Esophagus muscularis mucosa (tissue), 4 donors: ENCODE results near the gene HSPA8. TPM values are rescaled to one million over a fixed set of nuclear protein-coding genes. Genes with fewer than 3 reads are reported as not detected.

Experiments used
- DNase-seq: peaks from one replicate; pipeline ENCODE4 v3.0.0-alpha.2; 2017; ENCODE audit errors: extremely low spot score
- H3K27ac ChIP-seq, 4 donors: fragments of 200-600 bp; sonication (generic); replicated peaks in 1 of 4; 1 replicate in 3 of 4; 2 replicates in 1 of 4; pipeline ENCODE4 v1.5.1; 2016 to 2019; ENCODE audit warnings: mild to moderate bottlenecking in 1 of 4
- H3K27me3 ChIP-seq, 4 donors: fragments of 200-600 bp; sonication (generic); one replicate each; pipeline versions ENCODE4 v1.5.1 to v1.6.0; 2016 to 2019
- H3K36me3 ChIP-seq, 4 donors: fragments of 200-600 bp; sonication (generic); one replicate each; pipeline ENCODE4 v1.5.1; 2016 to 2019
- H3K4me1 ChIP-seq, 4 donors: fragments of 200-600 bp; sonication (generic); one replicate each; pipeline ENCODE4 v1.5.1; 2016 to 2019
- H3K4me3 ChIP-seq, 4 donors: fragments of 200-600 bp; sonication (generic); 1 replicate in 2 of 4; 2 replicates in 2 of 4; pipeline ENCODE4 v1.5.1; 2016 to 2019; ENCODE audit warnings: mild to moderate bottlenecking in 4 of 4, moderate library complexity in 1 of 4
- H3K9me3 ChIP-seq, 4 donors: fragments of 200-600 bp; sonication (generic); 1 replicate in 3 of 4; 2 replicates in 1 of 4; pipeline ENCODE4 v1.5.1; 2016 to 2019
- CTCF ChIP-seq, 3 experiments: fragments of 200-600 bp in 2 of 3; fragments of 450-650 bp in 1 of 3; sonication (generic) in 2 of 3; IDR thresholded peaks; one replicate each; pipeline ENCODE4 v1.5.1; 2017 to 2019; ENCODE audit warnings: antibody characterized with exemption in 3 of 3, mild to moderate bottlenecking in 2 of 3, moderate library complexity in 1 of 3
- EP300 ChIP-seq: sonication (generic); formaldehyde crosslinking; IDR thresholded peaks from one replicate; pipeline ENCODE4 v1.6.1; 2017; ENCODE audit warnings: antibody characterized with exemption
- POLR2A ChIP-seq: fragments of 450-650 bp; IDR thresholded peaks from one replicate; pipeline ENCODE4 v1.6.1; 2017; ENCODE audit warnings: antibody characterized with exemption, moderate library complexity, mild to moderate bottlenecking, low read depth
- POLR2AphosphoS5 ChIP-seq, 2 donors: sonication (generic); formaldehyde crosslinking; IDR thresholded peaks; one replicate each; pipeline ENCODE4 v1.6.1; 2017; ENCODE audit warnings: antibody characterized with exemption in 2 of 2
- WGBS: methylation state at CpG from one replicate; pipeline ENCODE4 v1.1.5; 2018; 5-methylcytosine and 5-hydroxymethylcytosine counted together
- intact Hi-C: fragments of 100-400 bp; cut with DNase I; formaldehyde crosslinking; loops from one replicate; pipeline ENCODE4 v1.15.1; 2023
- total RNA-seq, 4 donors: library from RNA; depleted of rRNA; stranded (reverse); fragments of >200 nt; gene quantifications; one replicate each; pipeline versions ENCODE4 v1.1.0 to v1.2.1, GENCODE V29; 2016

HSPA8 gene
- total RNA-seq, 4 donors from 2014 or later = 982 to 1,379 (median 1,192) TPM

- Histone ChIP-seq H3K4me1 (peaks cover 50 to 67% (median 57%) of the 10 kb centered on the region in 4 donors), H3K27me3 (no peaks in the 10 kb centered on the region), H3K36me3 (peaks cover 51 to 81% (median 73%) of the 10 kb centered on the region in 4 donors), H3K4me3 (no peak overlapping the region), H3K9me3 (no peaks in the 10 kb centered on the region), H3K27ac (no peak overlapping the region)
- no peak for DNase-seq
- TF ChIP-seq POLR2A (no peak), EP300 (no peak), POLR2AphosphoS5 (IDR thresholded peaks at IDR 0.05) (no peak), CTCF (IDR thresholded peaks at IDR 0.05) (no peak)
- intact Hi-C loops = loop anchor here (10.0 kb wide), 1 partner anchor 191 kb away; no protein-coding TSS in a partner anchor
- WGBS = 62% methylated on average over 6 of the region's 6 CpGs
Observed at GRCh38 chr11:123055191-123055901, 6.6 kb downstream of the HSPA8 start.

GRCh38 chr11:123054301-123055065 lies 7.5 kb downstream of the HSPA8 start:
- H3K9me3 ChIP-seq = no peaks in the 10 kb centered on the region
- no peaks in the 10 kb centered on the region for H3K27me3 ChIP-seq
- H3K27ac ChIP-seq = peak overlapping the region in 3 of 4 donors; percentile 5 to 33 (median 6)
- TF ChIP-seq CTCF (IDR thresholded peaks at IDR 0.05) (peak; percentile 63 to 74 (median 73)), POLR2AphosphoS5 (IDR thresholded peaks at IDR 0.05) (no peak)
- peaks cover 42 to 72% (median 64%) of the 10 kb centered on the region in 4 donors for H3K36me3 ChIP-seq
- no peak overlapping the region for H3K4me3 ChIP-seq
- 30% methylated on average over 11 of the region's 11 CpGs for WGBS
- no peak for DNase-seq
- peaks cover 41 to 58% (median 49%) of the 10 kb centered on the region in 4 donors for H3K4me1 ChIP-seq
- intact Hi-C loops = loop anchor here (10.0 kb wide), 1 partner anchor 190 kb away; no protein-coding TSS in a partner anchor

- Histone ChIP-seq H3K4me3 (no peak overlapping the region), H3K9me3 (no peaks in the 10 kb centered on the region), H3K36me3 (peaks cover 28 to 59% (median 51%) of the 10 kb centered on the region in 4 donors), H3K4me1 (peaks cover 28 to 44% (median 35%) of the 10 kb centered on the region in 4 donors), H3K27me3 (no peaks in the 10 kb centered on the region), H3K27ac (no peak overlapping the region)
- 95% methylated on average over 5 of the region's 5 CpGs for WGBS
- intact Hi-C loops = loop anchor here (10.0 kb wide), 1 partner anchor 188 kb away; no protein-coding TSS in a partner anchor
- DNase-seq = no peak
- TF ChIP-seq POLR2A (no peak), CTCF (IDR thresholded peaks at IDR 0.05) (no peak), EP300 (no peak), POLR2AphosphoS5 (IDR thresholded peaks at IDR 0.05) (no peak)
Observed at GRCh38 chr11:123052901-123053721, 8.8 kb downstream of the HSPA8 start.

DNA sequence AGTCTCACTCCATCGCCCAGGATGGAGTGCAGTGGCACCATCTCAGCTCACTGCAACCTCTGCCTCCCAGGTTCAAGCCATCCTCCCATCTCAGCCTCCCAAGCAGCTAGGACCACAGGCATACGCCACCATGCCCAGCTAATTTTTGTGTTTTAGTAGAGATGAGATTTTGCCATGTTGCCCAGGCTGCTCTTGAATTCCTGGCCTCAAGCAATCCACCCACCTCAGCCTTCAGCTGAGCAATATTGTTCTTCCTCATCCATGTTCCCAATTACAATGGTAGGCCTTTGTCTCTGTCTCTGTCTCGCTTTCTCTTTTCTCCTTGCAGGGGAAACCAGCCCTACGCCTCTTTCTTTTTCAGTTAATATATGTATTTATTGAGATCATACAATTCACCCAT lies 10.3 kb downstream of the HSPA8 start:
- Histone ChIP-seq H3K4me1 (peaks cover 13 to 29% (median 20%) of the 10 kb centered on the region in 4 donors), H3K9me3 (no peaks in the 10 kb centered on the region), H3K4me3 (no peak overlapping the region), H3K36me3 (peaks cover 14 to 44% (median 36%) of the 10 kb centered on the region in 4 donors), H3K27ac (no peak overlapping the region), H3K27me3 (no peaks in the 10 kb centered on the region)
- 94% methylated on average over 4 of the region's 4 CpGs for WGBS
- DNase-seq = no peak
- intact Hi-C loops = loop anchor here (10.0 kb wide), 1 partner anchor 187 kb away; no protein-coding TSS in a partner anchor
- no peak for TF ChIP-seq CTCF (IDR thresholded peaks at IDR 0.05)
- TF ChIP-seq POLR2A = no peak
- TF ChIP-seq EP300 = no peak
- TF ChIP-seq POLR2AphosphoS5 (IDR thresholded peaks at IDR 0.05) = no peak
